CD14-positive monocyte (primary cell): ENCODE data around the gene KCNAB1. TPM values are rescaled to one million over a fixed set of nuclear protein-coding genes. Genes with fewer than 3 reads are reported as not detected.

Experiments
- DNase-seq, 3 donors: peaks; one replicate each; pipeline ENCODE4 v3.0.0-alpha.2; 2011 to 2022
- H2AFZ ChIP-seq: 2 replicates; pipeline ENCODE4 v1.6.0; 2012; ENCODE audit warnings: mild to moderate bottlenecking, low read depth, low read length, inconsistent platforms; ENCODE audit not compliant: insufficient read depth, poor library complexity, severe bottlenecking
- H3K27ac ChIP-seq, 2 donors: 1 replicate in 1 of 2; 2 replicates in 1 of 2; pipeline ENCODE4 v1.5.1; 2012 to 2013; ENCODE audit warnings: low read length in 2 of 2, control low read depth in 1 of 2, inconsistent platforms in 1 of 2, low read depth in 1 of 2, mild to moderate bottlenecking in 1 of 2
- H3K27me3 ChIP-seq, 2 donors: one replicate each; pipeline versions ENCODE4 v1.6.0 to v1.6.1; 2011 to 2013; ENCODE audit warnings: low read length in 2 of 2; ENCODE audit not compliant: control insufficient read depth in 2 of 2, insufficient read depth in 2 of 2
- H3K36me3 ChIP-seq, 2 donors: replicated peaks in 1 of 2; 1 replicate in 1 of 2; 2 replicates in 1 of 2; pipeline versions ENCODE4 v1.5.1 to v1.6.1; 2012 to 2013; ENCODE audit warnings: low read length in 2 of 2, control low read depth in 1 of 2, inconsistent platforms in 1 of 2, mild to moderate bottlenecking in 1 of 2; ENCODE audit not compliant: insufficient read depth in 2 of 2, control insufficient read depth in 1 of 2
- H3K4me1 ChIP-seq, 2 donors: 1 replicate in 1 of 2; 2 replicates in 1 of 2; pipeline versions ENCODE4 v1.5.1 to v1.6.1; 2012 to 2013; ENCODE audit warnings: low read length in 2 of 2, control low read depth in 1 of 2, inconsistent platforms in 1 of 2, mild to moderate bottlenecking in 1 of 2, moderate library complexity in 1 of 2; ENCODE audit not compliant: insufficient read depth in 2 of 2, control insufficient read depth in 1 of 2
- H3K4me2 ChIP-seq: replicated peaks from 2 replicates; pipeline ENCODE3; 2012; ENCODE audit warnings: low read length, moderate library complexity, mild to moderate bottlenecking; ENCODE audit not compliant: poor library complexity, severe bottlenecking; ENCODE audit errors: extremely low read depth
- H3K4me3 ChIP-seq, 3 experiments: fragments of 200-600 bp in 1 of 3; sonication (generic) in 1 of 3; replicated peaks in 1 of 3; 1 replicate in 2 of 3; 2 replicates in 1 of 3; pipeline ENCODE4 v1.5.1; 2011 to 2013; ENCODE audit warnings: low read length in 3 of 3, mild to moderate bottlenecking in 3 of 3, control low read depth in 2 of 3, low read depth in 2 of 3, inconsistent platforms in 1 of 3, moderate library complexity in 1 of 3
- H3K79me2 ChIP-seq: 2 replicates; pipeline ENCODE4 v1.6.0; 2012; ENCODE audit warnings: mild to moderate bottlenecking, control low read depth, inconsistent platforms, low read length, moderate library complexity; ENCODE audit not compliant: insufficient read depth
- H3K9ac ChIP-seq: 2 replicates; pipeline ENCODE4 v1.6.0; 2017; ENCODE audit warnings: low read length, mild to moderate bottlenecking; ENCODE audit not compliant: insufficient read depth, poor library complexity, severe bottlenecking
- H3K9me3 ChIP-seq, 2 donors: replicated peaks in 1 of 2; 1 replicate in 1 of 2; 2 replicates in 1 of 2; pipeline versions ENCODE4 v1.5.1 to v1.6.1; 2012 to 2013; ENCODE audit warnings: low read length in 2 of 2, control low read depth in 1 of 2; ENCODE audit not compliant: control insufficient read depth in 1 of 2, insufficient read depth in 1 of 2
- H4K20me1 ChIP-seq: 2 replicates; pipeline ENCODE4 v1.6.0; 2012; ENCODE audit warnings: mild to moderate bottlenecking, low read length, control low read depth, moderate library complexity; ENCODE audit not compliant: insufficient read depth
- H3K27ac Mint-ChIP-seq, 7 donors: one replicate each; pipeline ENCODE4 v1.8.0; 2020; ENCODE audit warnings: mild to moderate bottlenecking in 7 of 7, mixed read lengths in 7 of 7, moderate library complexity in 6 of 7, inconsistent platforms in 2 of 7
- H3K27me3 Mint-ChIP-seq, 3 donors: one replicate each; pipeline ENCODE4 v1.8.0; 2021 to 2022; ENCODE audit warnings: low read depth in 3 of 3, mild to moderate bottlenecking in 3 of 3, mixed read lengths in 3 of 3, moderate library complexity in 3 of 3, inconsistent platforms in 1 of 3
- H3K36me3 Mint-ChIP-seq, 2 donors: one replicate each; pipeline ENCODE4 v1.8.0; 2020; ENCODE audit warnings: mixed read lengths in 2 of 2, inconsistent platforms in 1 of 2, mild to moderate bottlenecking in 1 of 2
- H3K4me1 Mint-ChIP-seq: one replicate; pipeline ENCODE4 v1.8.0; 2020; ENCODE audit warnings: mild to moderate bottlenecking, mixed read lengths
- H3K4me3 Mint-ChIP-seq, 2 donors: one replicate each; pipeline ENCODE4 v1.8.0; 2020; ENCODE audit warnings: mild to moderate bottlenecking in 2 of 2, mixed read lengths in 2 of 2, moderate library complexity in 1 of 2
- H3K9me3 Mint-ChIP-seq, 7 donors: one replicate each; pipeline ENCODE4 v1.8.0; 2020 to 2022; ENCODE audit warnings: mixed read lengths in 7 of 7, mild to moderate bottlenecking in 6 of 7, moderate library complexity in 6 of 7, inconsistent platforms in 2 of 7
- WGBS: methylation state at CpG from one replicate; pipeline ENCODE4 v1.1.5; 2013; ENCODE audit warnings: missing lambda C conversion rate; ENCODE audit not compliant: insufficient coverage; 5-methylcytosine and 5-hydroxymethylcytosine counted together
- intact Hi-C, 2 donors: fragments of 100-400 bp; cut with micrococcal nuclease; formaldehyde crosslinking; loops; one replicate each; pipeline versions ENCODE4 v1.15.0 to v1.15.1; 2023
- polyA plus RNA-seq, 3 donors: library from polyadenylated mRNA; depleted of rRNA in 1 of 3; unstranded in 2 of 3; stranded (reverse) in 1 of 3; fragments of 300-500 nt in 2 of 3; fragments of >200 nt in 1 of 3; fragmentation: Illumina TruSeq in 2 of 3; gene quantifications; 1 replicate in 2 of 3; 2 replicates in 1 of 3; pipeline ENCODE4 v1.2.3, GENCODE V29; 2012 to 2021
- TF ChIP-seq, protein P1 (sequence below): fragments of 200-600 bp; IDR thresholded peaks from one replicate; pipeline ENCODE4 v1.8.0; 2022; ENCODE audit warnings: antibody characterized with exemption, mild to moderate bottlenecking

Gene KCNAB1
- polyA plus RNA-seq, 3 donors, result 0.08 to 0.14 TPM; not detected in 1

DNA sequence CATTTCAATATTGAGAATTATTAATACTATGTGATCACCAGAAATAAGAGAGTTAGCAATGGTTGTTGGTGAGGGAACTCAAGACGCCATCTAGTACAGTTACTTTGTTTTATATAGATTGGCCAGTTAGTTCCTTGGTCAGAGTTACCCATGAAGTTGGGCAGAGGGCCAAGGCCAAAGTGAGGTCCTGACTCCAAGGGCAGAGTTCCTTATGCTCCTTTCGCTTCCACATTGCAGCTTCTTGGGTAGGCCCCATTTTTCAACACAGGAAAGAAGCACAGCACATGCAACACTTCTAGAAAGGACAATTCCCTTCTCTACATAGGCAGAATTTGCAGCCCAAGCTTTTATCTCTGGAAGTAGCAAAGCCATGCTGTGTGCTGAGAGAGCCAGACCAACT, 178.6 kb downstream of the KCNAB1 start:
- H3K9ac ChIP-seq, result no peak overlapping the region
- no peaks in the 10 kb centered on the region for H4K20me1 ChIP-seq
- peak overlapping the region; percentile 53 to 74 for H3K27ac ChIP-seq
- 13% methylated on average over 1 of the region's 2 CpGs for WGBS
- H3K4me3 ChIP-seq, result peak overlapping the region in 1 of 3 experiments; percentile 42
- H3K4me2 ChIP-seq, result peak overlapping the region; percentile 14
- TF ChIP-seq, protein P1, sequence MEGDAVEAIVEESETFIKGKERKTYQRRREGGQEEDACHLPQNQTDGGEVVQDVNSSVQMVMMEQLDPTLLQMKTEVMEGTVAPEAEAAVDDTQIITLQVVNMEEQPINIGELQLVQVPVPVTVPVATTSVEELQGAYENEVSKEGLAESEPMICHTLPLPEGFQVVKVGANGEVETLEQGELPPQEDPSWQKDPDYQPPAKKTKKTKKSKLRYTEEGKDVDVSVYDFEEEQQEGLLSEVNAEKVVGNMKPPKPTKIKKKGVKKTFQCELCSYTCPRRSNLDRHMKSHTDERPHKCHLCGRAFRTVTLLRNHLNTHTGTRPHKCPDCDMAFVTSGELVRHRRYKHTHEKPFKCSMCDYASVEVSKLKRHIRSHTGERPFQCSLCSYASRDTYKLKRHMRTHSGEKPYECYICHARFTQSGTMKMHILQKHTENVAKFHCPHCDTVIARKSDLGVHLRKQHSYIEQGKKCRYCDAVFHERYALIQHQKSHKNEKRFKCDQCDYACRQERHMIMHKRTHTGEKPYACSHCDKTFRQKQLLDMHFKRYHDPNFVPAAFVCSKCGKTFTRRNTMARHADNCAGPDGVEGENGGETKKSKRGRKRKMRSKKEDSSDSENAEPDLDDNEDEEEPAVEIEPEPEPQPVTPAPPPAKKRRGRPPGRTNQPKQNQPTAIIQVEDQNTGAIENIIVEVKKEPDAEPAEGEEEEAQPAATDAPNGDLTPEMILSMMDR, result no peak
- no peaks in the 10 kb centered on the region for H3K36me3 ChIP-seq
- H3K36me3 Mint-ChIP-seq, result peaks cover 0 to 2% of the 10 kb centered on the region in 2 donors
- peaks cover 0 to 4% (median 0%) of the 10 kb centered on the region in 7 donors for H3K9me3 Mint-ChIP-seq
- H3K9me3 ChIP-seq, result no peaks in the 10 kb centered on the region
- peaks cover 53% of the 10 kb centered on the region for H3K4me1 Mint-ChIP-seq
- H3K27me3 Mint-ChIP-seq, result peaks cover 0 to 7% (median 3%) of the 10 kb centered on the region in 3 donors
- H3K27ac Mint-ChIP-seq, result peak overlapping the region in 6 of 7 donors; percentile 35 to 80 (median 60)
- H3K79me2 ChIP-seq, result no peaks in the 10 kb centered on the region
- H3K27me3 ChIP-seq, result no peaks in the 10 kb centered on the region
- no peak overlapping the region for H2AFZ ChIP-seq
- DNase-seq, result peak; percentile 56 to 80 (median 58)
- peaks cover 53 to 60% of the 10 kb centered on the region in 2 donors for H3K4me1 ChIP-seq
- intact Hi-C loops, result no loop called here
- H3K4me3 Mint-ChIP-seq, result no peak overlapping the region

DNA sequence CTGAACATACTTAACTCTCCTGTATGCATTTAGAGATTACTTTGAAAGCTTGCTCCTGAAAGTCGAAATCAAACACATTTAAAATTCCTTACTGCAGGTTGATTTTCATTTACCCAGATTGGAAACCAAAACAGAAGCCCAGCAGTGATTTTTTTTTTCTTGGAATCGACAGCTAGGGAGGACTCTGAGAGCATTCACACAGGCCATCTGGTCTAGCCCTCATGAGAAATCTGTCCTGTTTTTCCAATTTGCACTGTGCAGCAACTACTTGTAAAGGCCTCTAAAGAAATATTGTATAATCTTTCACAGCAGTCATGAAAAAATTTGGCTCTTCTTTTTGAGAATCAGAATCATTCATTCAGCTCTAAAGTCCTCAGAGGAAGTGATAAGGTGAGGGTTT, 179.2 kb downstream of the KCNAB1 start:
- peak overlapping the region in 5 of 7 donors; percentile 60 to 85 (median 78) for H3K27ac Mint-ChIP-seq
- no peaks in the 10 kb centered on the region for H3K27me3 ChIP-seq
- peaks cover 0 to 2% of the 10 kb centered on the region in 2 donors for H3K36me3 Mint-ChIP-seq
- no peaks in the 10 kb centered on the region for H3K79me2 ChIP-seq
- H3K4me1 ChIP-seq, result peaks cover 53 to 60% of the 10 kb centered on the region in 2 donors
- no peaks in the 10 kb centered on the region for H4K20me1 ChIP-seq
- 96% methylated on average over 2 of the region's 2 CpGs for WGBS
- H3K9me3 Mint-ChIP-seq, result peaks cover 0 to 4% (median 0%) of the 10 kb centered on the region in 7 donors
- H3K4me3 ChIP-seq, result peak overlapping the region in 1 of 3 experiments; percentile 42
- H3K27me3 Mint-ChIP-seq, result peaks cover 0 to 7% (median 3%) of the 10 kb centered on the region in 3 donors
- TF ChIP-seq, protein P1, result no peak
- DNase-seq, result no peak
- peak overlapping the region in 1 of 2 donors; percentile 74 for H3K27ac ChIP-seq
- H3K4me1 Mint-ChIP-seq, result peaks cover 53% of the 10 kb centered on the region
- H3K9ac ChIP-seq, result no peak overlapping the region
- H3K9me3 ChIP-seq, result no peaks in the 10 kb centered on the region
- intact Hi-C loops, result no loop called here
- H2AFZ ChIP-seq, result no peak overlapping the region
- peak overlapping the region; percentile 63 for H3K4me2 ChIP-seq
- no peaks in the 10 kb centered on the region for H3K36me3 ChIP-seq
- H3K4me3 Mint-ChIP-seq, result no peak overlapping the region
